LoVo (cell line): ENCODE results near the gene SNX14.
"Not testable (repeated sequence)": the region's sequence is repeated elsewhere in the genome, so short reads cannot be mapped to it uniquely, and the experiment has no call there.

Experiments
- DNase-seq: peaks from one replicate; pipeline ENCODE4 v3.0.0-alpha.2; 2016; ENCODE audit warnings: low spot score

The SNX14 gene

GRCh38 chr6:85593438-85594196 lies at the start of gene SNX14:
TSS of gene SNX14 (minus strand) at chr6:85593858. CDS start at chr6:85593718, 140 bp downstream.
- peak; percentile 95 for DNase-seq

- DNase-seq: peak; percentile 97
Measured at GRCh38 chr6:85642774-85643536, 49.3 kb upstream of the SNX14 start, which contains the start of gene SYNCRIP. TSS of gene SYNCRIP (minus strand) at chr6:85642886. CDS start at chr6:85641439, 1,447 bp downstream.

- peak; percentile 39 for DNase-seq
Measured at GRCh38 chr6:85641897-85642773, 48.5 kb upstream of the SNX14 start.

- peak; percentile 23 for DNase-seq
Measured at GRCh38 chr6:85641522-85641896, 47.9 kb upstream of the SNX14 start.

GRCh38 chr6:85640821-85641220 lies 47.2 kb upstream of the SNX14 start:
- DNase-seq: no peak

- DNase-seq: no peak
Measured at GRCh38 chr6:85637579-85637978, 43.9 kb upstream of the SNX14 start.

GRCh38 chr6:85632164-85632942 lies 38.7 kb upstream of the SNX14 start:
- no peak for DNase-seq

- not testable (repeated sequence) for DNase-seq
Measured at GRCh38 chr6:85631117-85631516, 37.5 kb upstream of the SNX14 start.

- DNase-seq: no peak
Measured at GRCh38 chr6:85628353-85628752, 34.7 kb upstream of the SNX14 start.

- DNase-seq: no peak
Measured at GRCh38 chr6:85620308-85620707, 26.6 kb upstream of the SNX14 start.

- DNase-seq: no peak
Measured at GRCh38 chr6:85614780-85615179, 21.1 kb upstream of the SNX14 start.

- DNase-seq: no peak
Measured at GRCh38 chr6:85612690-85613474, 19.2 kb upstream of the SNX14 start.

GRCh38 chr6:85610182-85610895 lies 16.7 kb upstream of the SNX14 start:
- DNase-seq: no peak

GRCh38 chr6:85602100-85602499 lies 8.4 kb upstream of the SNX14 start:
- no peak for DNase-seq

GRCh38 chr6:85600713-85601313 lies 7.2 kb upstream of the SNX14 start:
- DNase-seq: no peak

GRCh38 chr6:85594197-85594930 lies 706 bp upstream of the SNX14 start:
- DNase-seq: no peak

GRCh38 chr6:85592033-85592432 lies 1.6 kb downstream of the SNX14 start:
- DNase-seq: no peak

GRCh38 chr6:85591207-85591606 lies 2.5 kb downstream of the SNX14 start:
- no peak for DNase-seq

- DNase-seq: no peak
Measured at GRCh38 chr6:85585741-85586140, 7.9 kb downstream of the SNX14 start.
